H1 (cell line): ENCODE data around the gene POLD1. TPM values are rescaled to one million over a fixed set of nuclear protein-coding genes. Genes with fewer than 3 reads are reported as not detected.

Experiments
- ASH2L ChIP-seq: fragments of 200-600, 300-600 bp; sonication (generic); IDR thresholded peaks from one replicate; pipeline ENCODE4 v1.7.1; 2017; ENCODE audit warnings: low read length
- CHD7 ChIP-seq: fragments of 300-600 bp; sonication (generic); IDR thresholded peaks from 2 replicates; pipeline ENCODE4 v1.7.1; 2012; ENCODE audit warnings: low read length, moderate library complexity, mild to moderate bottlenecking, inconsistent platforms; ENCODE audit not compliant: insufficient replicate concordance
- EZH2 ChIP-seq: fragments of 200-600 bp; sonication (generic); IDR thresholded peaks from 2 replicates; pipeline ENCODE4 v1.7.1; 2012; ENCODE audit warnings: low read depth, mild to moderate bottlenecking, moderate library complexity, low read length, inconsistent platforms; ENCODE audit not compliant: severe bottlenecking
- SIRT6 ChIP-seq: IDR thresholded peaks from one replicate; pipeline ENCODE4 v1.7.1; 2012; ENCODE audit warnings: low read length, inconsistent platforms
- SP4 ChIP-seq: IDR thresholded peaks from 2 replicates; pipeline ENCODE4 v1.6.1; 2012; ENCODE audit warnings: low read length, inconsistent platforms
- polyA plus RNA-seq, 7 experiments: library from polyadenylated mRNA; depleted of rRNA in 3 of 7; stranded (reverse) in 5 of 7; unstranded in 2 of 7; fragments of >200 nt in 5 of 7; fragments of 200-250 nt in 2 of 7; gene quantifications; 1 replicate in 5 of 7; 2 replicates in 1 of 7; 4 replicates in 1 of 7; pipeline versions ENCODE4 v1.2.1 to v1.2.3, GENCODE V29; 2011 to 2013; ENCODE audit warnings: missing spikeins in 2 of 7, mixed read lengths in 2 of 7
- total RNA-seq: library from RNA; stranded (reverse); fragmentation: NEBNext Ultra II Directional; extraction: Animal tissue kit (Norgen Biotek cat#: 25700); gene quantifications from 2 replicates; pipeline ENCODE4 v1.2.1, GENCODE V29; 2021

The POLD1 gene
- total and polyA plus RNA-seq, 2 of the 8 experiments (the other 6 are each of a cell fraction or from before 2014, with no cell fraction given): 141 to 142 TPM

GRCh38 chr19:50387868-50388245, 3.7 kb downstream of the POLD1 start (continued):
- no peak for TF ChIP-seq CHD7
- no peak for TF ChIP-seq EZH2
- no peak for TF ChIP-seq SIRT6
- TF ChIP-seq ASH2L: no peak
- no peak for TF ChIP-seq SP4
- TF ChIP-seq, all 59 proteins: peak for 0
